Measurements from ENCODE around the gene MEGF10.

DNA sequence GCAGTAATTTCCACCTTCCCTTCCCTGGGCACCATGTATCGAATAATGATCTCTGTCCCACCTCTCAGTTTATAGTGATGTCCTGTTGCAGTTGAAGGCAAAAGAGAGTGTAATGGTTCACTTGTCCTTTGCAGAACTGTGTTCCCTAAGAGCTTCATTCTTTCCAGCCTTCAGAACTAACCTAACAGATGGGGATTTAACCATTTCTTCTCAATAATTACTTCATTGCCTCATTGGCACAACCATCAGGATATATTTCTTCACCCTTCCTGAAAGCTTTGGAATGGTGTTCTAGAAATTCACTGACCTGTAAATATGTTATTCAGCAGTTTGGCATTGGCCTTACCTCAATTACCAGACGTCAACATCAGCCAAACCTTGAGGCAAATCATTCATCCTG lies 142.9 kb downstream of the MEGF10 start:
- TF ChIP-seq, protein P1, sequence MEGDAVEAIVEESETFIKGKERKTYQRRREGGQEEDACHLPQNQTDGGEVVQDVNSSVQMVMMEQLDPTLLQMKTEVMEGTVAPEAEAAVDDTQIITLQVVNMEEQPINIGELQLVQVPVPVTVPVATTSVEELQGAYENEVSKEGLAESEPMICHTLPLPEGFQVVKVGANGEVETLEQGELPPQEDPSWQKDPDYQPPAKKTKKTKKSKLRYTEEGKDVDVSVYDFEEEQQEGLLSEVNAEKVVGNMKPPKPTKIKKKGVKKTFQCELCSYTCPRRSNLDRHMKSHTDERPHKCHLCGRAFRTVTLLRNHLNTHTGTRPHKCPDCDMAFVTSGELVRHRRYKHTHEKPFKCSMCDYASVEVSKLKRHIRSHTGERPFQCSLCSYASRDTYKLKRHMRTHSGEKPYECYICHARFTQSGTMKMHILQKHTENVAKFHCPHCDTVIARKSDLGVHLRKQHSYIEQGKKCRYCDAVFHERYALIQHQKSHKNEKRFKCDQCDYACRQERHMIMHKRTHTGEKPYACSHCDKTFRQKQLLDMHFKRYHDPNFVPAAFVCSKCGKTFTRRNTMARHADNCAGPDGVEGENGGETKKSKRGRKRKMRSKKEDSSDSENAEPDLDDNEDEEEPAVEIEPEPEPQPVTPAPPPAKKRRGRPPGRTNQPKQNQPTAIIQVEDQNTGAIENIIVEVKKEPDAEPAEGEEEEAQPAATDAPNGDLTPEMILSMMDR (IDR thresholded peaks at IDR 0.05 in 8 of 11, conservative IDR thresholded peaks at IDR 0.05 in 3 of 11), result no peak
- no peak for TF ChIP-seq POLR2A (IDR thresholded peaks at IDR 0.05)

Data from spleen (tissue), 7 donors.